GM23248 (cell line): Measurements from ENCODE around the gene NYAP2.

Experiments used
- EZH2 ChIP-seq: fragments of 200-600 bp; sonication (generic); IDR thresholded peaks from 2 replicates; pipeline ENCODE4 v1.6.1; 2018; ENCODE audit warnings: antibody characterized with exemption, mild to moderate bottlenecking; ENCODE audit not compliant: insufficient read depth, poor library complexity, severe bottlenecking
- EZH2phosphoT487 ChIP-seq: fragments of 200-600 bp; sonication (generic); IDR thresholded peaks from 2 replicates; pipeline ENCODE4 v1.6.1; 2018; ENCODE audit warnings: antibody characterized with exemption, moderate library complexity, mild to moderate bottlenecking, low read depth; ENCODE audit not compliant: insufficient read depth

- TF ChIP-seq EZH2phosphoT487 (no peak), EZH2 (no peak)
These were observed 86.7 kb downstream of the NYAP2 start for GRCh38 chr2:225486236-225486635.
